MG63 (cell line): ENCODE data around the gene PTPRN2. TPM values are rescaled to one million over a fixed set of nuclear protein-coding genes. Genes with fewer than 3 reads are reported as not detected.

Source experiments
- DNase-seq: peaks from one replicate; pipeline ENCODE4 v3.0.0-alpha.2; 2020
- H3K27me3 ChIP-seq: fragments of 250-450 bp; sonication (Bioruptor Pico); 2 replicates; pipeline ENCODE4 v1.5.1; 2020; ENCODE audit warnings: mild to moderate bottlenecking, moderate library complexity
- H3K36me3 ChIP-seq: fragments of 250-450 bp; sonication (Bioruptor Pico); 2 replicates; pipeline ENCODE4 v1.5.1; 2020; ENCODE audit warnings: mild to moderate bottlenecking, moderate library complexity
- H3K4me3 ChIP-seq: fragments of 250-450 bp; sonication (Bioruptor Pico); 2 replicates; pipeline ENCODE4 v1.5.1; 2020; ENCODE audit warnings: mild to moderate bottlenecking, moderate library complexity
- H3K9me3 ChIP-seq: fragments of 250-450 bp; sonication (Bioruptor Pico); 2 replicates; pipeline ENCODE4 v1.5.1; 2020; ENCODE audit warnings: mild to moderate bottlenecking, moderate library complexity
- total RNA-seq: library from RNA; depleted of rRNA; stranded (reverse); fragments of >200 nt; shearing (Covaris generic); gene quantifications from 2 replicates; pipeline ENCODE4 v1.2.3, GENCODE V29; 2014; ENCODE audit warnings: low replicate concordance

The PTPRN2 gene
- total RNA-seq, 1 experiment from 2014 or later = 0.16 TPM

DNA sequence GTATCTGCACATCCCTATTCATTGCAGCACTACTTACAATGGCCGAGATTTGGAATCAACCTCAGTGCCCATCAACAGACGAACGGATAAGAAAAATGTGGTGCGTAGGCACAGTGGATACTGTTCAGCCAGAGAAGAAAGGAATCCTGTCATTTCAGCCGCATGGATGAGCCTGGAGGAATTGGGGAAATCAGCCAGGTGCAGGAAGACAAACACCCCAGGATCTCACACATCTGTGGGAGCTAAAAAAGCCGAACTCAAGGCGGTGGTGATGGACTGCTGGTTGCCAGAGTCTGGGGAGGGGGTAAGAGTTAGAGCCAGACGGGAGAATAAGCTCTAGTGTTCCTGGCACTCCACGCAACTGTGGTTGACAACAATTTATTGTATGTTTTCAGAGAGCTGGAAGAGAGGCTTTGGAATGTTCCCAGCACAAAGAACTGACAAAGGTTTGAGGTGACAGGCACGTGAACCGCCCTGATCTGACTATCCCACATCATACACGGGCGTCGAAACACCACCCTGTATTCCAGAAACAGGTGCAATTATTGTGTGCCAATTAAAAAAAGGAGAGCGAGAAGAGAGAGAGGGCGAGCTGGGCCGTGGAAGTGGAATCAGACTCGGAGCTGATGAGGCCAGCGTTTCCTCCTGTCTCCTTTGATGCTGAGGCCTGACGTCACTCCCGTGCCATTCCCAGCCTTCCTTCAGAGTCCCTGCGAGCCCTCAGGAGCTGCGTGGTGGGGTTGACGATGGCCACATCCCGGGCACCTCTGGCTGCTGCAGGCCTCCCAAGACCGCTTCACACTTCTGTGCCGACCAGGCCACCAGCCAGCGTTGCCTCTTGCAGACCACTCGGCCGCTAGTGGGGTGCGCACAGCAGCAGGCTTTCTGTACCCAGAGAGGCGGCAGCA, 1061.4 kb downstream of the PTPRN2 start:
- no peak for DNase-seq
- H3K9me3 ChIP-seq = no peaks in the 10 kb centered on the region
- H3K4me3 ChIP-seq = no peak overlapping the region
- no peaks in the 10 kb centered on the region for H3K36me3 ChIP-seq
- no peaks in the 10 kb centered on the region for H3K27me3 ChIP-seq

DNA sequence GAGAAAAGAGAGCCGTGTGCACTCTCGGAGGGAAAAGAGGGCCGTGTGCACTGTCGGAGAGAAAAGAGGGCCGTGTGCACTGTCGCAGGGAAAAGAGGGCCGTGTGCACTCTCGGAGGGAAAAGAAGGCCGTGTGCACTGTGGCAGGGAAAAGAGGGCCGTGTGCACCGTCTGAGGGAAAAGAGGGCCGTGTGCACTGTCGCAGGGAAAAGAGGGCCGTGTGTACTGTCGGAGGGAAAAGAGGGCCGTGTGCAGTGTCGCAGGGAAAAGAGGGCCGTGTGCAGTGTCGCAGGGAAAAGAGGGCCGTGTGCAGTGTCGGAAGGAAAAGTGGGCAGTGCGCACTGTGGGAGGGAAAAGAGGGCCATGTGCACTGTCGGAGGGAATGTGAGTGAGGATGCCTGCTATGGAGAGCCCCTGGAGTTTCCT, 1062.1 kb downstream of the PTPRN2 start:
- H3K9me3 ChIP-seq = no peaks in the 10 kb centered on the region
- no peaks in the 10 kb centered on the region for H3K27me3 ChIP-seq
- DNase-seq = no peak
- H3K36me3 ChIP-seq = no peaks in the 10 kb centered on the region
- H3K4me3 ChIP-seq = no peak overlapping the region

DNA sequence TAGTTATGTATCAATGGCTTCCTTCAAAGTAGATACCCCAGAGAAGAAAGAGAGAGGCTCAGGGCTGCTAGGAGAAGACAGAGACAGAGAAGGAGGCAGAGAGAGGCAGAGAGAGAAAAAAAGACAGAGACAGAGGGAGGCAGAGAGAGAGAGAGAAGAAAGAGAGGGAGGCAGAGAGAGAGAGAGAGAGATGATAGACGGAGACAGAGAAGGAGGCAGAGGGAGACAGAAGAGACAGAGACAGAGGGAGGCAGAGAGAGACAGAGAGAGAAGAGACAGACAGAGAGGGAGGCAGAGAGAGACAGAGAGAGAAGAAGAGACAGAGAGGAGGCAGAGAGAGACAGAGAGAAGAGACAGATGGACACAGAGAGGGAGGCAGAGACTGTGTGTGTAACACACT, 1062.9 kb downstream of the PTPRN2 start:
- Histone ChIP-seq H3K27me3 (no peaks in the 10 kb centered on the region), H3K36me3 (no peaks in the 10 kb centered on the region), H3K9me3 (no peaks in the 10 kb centered on the region), H3K4me3 (no peak overlapping the region)
- no peak for DNase-seq

DNA sequence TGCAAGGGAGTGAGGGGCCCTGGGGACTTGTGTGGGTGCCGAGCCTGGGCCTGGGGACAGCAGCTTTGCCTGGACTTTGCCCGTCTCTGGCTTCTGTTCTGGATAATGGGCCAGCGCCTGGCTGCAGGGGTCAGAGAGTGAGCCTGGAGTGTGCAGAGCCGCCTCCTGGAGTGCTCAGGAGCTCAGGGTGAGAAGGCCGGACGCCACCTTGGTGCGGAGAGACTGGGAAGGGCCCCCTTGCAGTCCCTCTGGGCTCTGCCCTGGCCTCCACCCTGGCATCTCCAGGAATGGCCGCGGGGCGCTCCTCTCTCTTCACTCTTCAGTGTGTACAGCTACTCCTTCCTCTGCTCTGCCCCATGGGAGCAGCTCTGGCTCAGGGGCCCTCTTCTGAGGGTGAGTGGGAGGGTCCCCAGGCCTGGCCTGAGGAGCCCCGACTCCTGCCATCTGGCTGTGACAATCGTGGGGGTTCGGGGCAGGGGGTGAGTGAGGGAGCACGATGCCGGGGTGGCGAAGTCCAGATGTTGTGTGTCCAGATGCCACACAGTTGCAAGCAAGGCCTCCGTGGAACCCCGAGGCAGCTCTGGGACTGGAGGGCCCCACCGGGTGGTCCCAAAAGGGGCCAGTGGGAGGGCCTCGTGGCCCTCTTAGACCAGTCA, 1063.7 kb downstream of the PTPRN2 start:
- Histone ChIP-seq H3K4me3 (no peak overlapping the region), H3K36me3 (no peaks in the 10 kb centered on the region), H3K27me3 (no peaks in the 10 kb centered on the region), H3K9me3 (no peaks in the 10 kb centered on the region)
- no peak for DNase-seq

DNA sequence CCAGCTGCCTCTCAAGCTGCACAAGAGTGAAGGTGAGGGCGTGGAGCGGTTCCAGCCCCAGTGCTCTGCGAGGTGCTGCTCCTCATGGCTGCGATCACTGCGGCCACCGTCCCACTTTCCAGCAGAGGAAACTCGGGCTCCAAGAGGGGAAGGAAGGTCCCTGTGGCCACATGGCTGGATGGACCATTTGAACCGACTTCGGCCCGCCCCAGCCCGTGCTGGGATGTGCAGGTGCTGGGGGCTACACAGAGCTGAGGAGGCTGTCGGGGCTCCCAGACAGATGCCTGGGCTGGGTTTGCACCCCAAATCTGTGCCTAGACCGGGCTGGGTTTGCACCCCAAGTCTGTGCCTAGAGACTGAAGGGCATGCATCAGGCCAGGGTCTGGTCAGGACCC, 1064.3 kb downstream of the PTPRN2 start:
- H3K9me3 ChIP-seq = no peaks in the 10 kb centered on the region
- H3K36me3 ChIP-seq = no peaks in the 10 kb centered on the region

DNA sequence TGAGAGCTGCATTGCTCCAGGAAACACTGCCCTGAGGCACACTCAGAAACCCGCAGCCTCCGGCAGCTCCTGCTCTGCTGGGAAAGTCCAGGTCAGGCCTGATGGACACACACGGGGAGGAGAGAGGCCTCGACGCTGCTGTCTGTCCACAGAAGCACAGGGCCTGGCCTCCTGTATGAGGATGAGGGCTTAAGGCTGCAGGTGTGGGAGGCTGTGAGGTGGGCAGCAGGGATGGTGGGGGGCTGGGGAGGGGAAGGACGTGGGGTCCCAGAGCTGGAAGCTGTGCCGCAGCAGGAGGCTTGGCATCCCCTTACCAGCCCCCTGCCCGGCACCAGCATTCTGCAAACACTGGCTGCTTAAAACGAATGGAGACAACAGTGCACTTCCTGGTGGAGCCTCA, 1064.7 kb downstream of the PTPRN2 start:
- Histone ChIP-seq H3K4me3 (no peak overlapping the region), H3K36me3 (no peaks in the 10 kb centered on the region), H3K9me3 (no peaks in the 10 kb centered on the region)

More for the DNA sequence above, 1064.3 kb downstream of the PTPRN2 start:
- Histone ChIP-seq H3K4me3 (no peak overlapping the region), H3K27me3 (no peaks in the 10 kb centered on the region)
- no peak for DNase-seq

DNA sequence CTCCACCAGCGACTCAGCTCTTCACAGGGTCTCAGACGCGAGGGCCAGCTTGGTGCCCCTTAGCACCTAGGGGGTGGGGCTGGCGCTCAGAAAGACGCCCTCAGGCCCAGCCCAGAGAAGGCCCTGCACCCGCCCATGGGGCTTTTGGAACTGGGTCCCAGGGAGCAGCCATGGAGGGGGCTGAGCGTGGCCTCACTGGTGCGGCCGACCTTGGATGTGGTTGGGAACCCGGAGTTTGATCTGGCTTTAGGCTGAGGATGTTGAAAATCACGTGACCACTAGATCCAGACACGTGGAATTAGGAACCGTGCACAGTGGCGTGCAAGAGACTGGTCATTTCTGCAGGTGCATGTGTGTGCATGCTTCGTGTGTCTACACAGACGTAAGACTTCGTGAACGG, 1065.4 kb downstream of the PTPRN2 start:
- DNase-seq = no peak
- no peaks in the 10 kb centered on the region for H3K27me3 ChIP-seq

More for the DNA sequence above, 1064.7 kb downstream of the PTPRN2 start:
- no peaks in the 10 kb centered on the region for H3K27me3 ChIP-seq
- no peak for DNase-seq

DNA sequence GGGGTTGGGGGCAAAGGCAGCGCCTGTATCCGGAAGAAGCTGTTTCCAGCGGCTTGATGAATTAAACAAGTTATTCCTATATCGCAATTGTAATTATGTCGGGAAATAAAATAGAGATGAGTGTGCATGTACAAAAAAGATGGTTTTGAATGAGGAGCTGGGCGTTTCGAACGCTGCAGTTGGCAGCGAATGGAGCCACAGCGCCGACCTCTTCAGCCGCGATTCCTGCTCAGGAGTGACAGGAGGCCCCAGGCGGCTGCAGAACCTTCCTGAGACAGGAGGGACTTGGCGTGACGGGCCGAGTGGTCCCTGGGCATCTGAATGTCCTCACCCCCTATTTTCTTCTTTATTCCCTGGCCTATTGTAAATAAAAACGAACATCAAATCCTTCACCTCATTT, 1065.9 kb downstream of the PTPRN2 start:
- no peak for DNase-seq
- Histone ChIP-seq H3K27me3 (no peaks in the 10 kb centered on the region), H3K4me3 (no peak overlapping the region), H3K36me3 (no peaks in the 10 kb centered on the region), H3K9me3 (no peaks in the 10 kb centered on the region)

More for the DNA sequence above, 1065.4 kb downstream of the PTPRN2 start:
- no peaks in the 10 kb centered on the region for H3K36me3 ChIP-seq
- no peaks in the 10 kb centered on the region for H3K9me3 ChIP-seq
- no peak overlapping the region for H3K4me3 ChIP-seq

DNA sequence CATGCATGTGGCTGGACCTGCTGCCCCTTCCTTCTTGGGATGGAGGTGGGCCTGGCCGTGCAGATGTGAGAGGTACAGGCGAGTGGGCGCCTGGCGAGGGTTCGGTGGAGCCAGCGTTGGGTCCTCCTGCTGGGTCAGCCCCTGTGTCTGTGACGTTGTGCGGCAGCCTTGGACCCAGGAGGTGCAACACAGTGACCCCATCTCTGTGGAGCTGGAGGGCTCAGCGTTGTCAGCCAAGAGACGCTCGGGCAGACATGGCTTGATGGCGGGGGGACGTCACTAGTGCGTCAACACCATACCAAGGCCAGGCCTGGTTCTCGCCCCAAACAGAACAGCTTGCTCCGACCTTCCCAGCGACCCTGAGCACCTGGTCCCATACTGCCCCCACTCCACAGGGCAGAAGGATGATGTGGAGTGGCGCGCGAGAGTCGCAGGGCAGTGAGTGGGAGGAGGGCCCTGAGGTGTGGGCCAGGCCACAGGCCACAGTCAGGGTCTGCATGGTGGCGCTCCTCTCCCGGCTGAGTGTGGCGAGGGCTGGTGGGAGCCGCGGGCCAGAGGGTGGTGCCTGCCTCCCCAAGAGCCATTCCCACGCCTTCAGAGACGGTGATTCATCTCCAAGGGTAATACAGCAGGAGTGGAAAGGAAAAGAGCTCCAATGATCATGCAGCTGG, 1066.4 kb downstream of the PTPRN2 start:
- Histone ChIP-seq H3K27me3 (no peaks in the 10 kb centered on the region), H3K36me3 (no peaks in the 10 kb centered on the region), H3K4me3 (no peak overlapping the region), H3K9me3 (no peaks in the 10 kb centered on the region)
- no peak for DNase-seq

DNA sequence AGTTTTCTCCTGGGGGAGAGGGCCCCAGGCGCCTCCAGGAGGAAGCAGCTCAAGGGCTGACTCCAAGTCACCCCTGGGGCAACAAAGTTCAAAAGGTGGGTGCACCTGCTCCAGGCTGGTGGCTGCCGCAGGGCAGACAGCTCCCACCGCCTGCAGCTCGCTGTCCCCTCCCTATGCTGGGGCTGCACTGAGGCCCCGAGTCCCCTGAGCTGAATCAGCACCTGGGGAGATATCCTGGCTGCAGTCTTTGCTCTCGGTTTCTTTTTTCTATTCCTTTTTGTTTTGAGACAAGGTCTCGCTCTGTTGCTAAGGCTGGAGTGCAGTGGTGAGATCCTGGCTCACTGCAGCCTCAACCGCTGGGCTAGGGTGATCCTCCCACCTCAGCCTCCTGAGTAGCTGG, 1067.4 kb downstream of the PTPRN2 start:
- no peaks in the 10 kb centered on the region for H3K9me3 ChIP-seq
- DNase-seq = no peak
- H3K27me3 ChIP-seq = no peaks in the 10 kb centered on the region

DNA sequence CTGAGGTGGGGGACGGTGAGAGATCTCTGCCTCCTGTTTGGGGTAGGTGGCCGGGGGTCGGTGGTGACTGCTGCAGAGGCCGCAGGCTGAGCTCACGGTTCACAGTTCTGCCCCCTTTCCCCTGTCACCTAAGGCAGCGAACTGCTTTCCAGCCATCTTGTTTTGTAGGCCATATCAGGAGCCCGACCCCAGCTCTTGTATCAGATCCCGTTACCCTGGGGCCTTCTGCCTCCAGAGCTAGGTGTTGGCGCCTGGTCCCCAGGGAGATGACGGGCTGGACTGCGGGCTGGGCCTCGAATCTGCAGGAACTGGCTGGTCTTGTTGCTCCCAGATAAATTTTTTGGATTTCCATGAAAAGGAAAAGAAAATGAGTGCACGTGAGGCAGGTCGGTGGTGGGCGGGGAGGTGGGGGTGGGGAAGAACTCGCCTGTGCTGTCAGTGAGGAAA, 1067.8 kb downstream of the PTPRN2 start:
- no peak for DNase-seq
- Histone ChIP-seq H3K4me3 (no peak overlapping the region), H3K27me3 (no peaks in the 10 kb centered on the region), H3K9me3 (no peaks in the 10 kb centered on the region), H3K36me3 (no peaks in the 10 kb centered on the region)

More for the DNA sequence above, 1067.4 kb downstream of the PTPRN2 start:
- no peaks in the 10 kb centered on the region for H3K36me3 ChIP-seq
- no peak overlapping the region for H3K4me3 ChIP-seq

DNA sequence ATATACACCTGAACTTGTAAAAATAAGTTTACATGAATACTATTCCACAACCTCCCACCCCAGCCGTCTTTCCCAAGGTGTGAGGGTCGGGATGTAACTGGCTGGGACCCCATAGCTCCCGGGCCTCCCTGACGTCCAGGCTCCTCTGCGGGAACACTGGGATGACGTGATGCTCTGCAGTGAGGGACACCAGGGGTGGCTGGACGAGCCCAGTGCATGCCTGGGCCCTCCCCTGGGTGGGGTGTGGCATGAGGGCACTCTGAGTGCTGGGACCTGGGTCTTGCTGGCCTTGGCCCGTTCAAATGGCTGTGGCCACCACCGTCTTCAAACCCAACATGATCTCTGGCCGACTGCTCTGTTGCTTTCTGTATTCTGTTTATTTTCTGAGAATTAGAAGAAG, 1068.4 kb downstream of the PTPRN2 start:
- Histone ChIP-seq H3K9me3 (no peaks in the 10 kb centered on the region), H3K36me3 (no peaks in the 10 kb centered on the region), H3K4me3 (no peak overlapping the region), H3K27me3 (no peaks in the 10 kb centered on the region)
- DNase-seq = no peak

DNA sequence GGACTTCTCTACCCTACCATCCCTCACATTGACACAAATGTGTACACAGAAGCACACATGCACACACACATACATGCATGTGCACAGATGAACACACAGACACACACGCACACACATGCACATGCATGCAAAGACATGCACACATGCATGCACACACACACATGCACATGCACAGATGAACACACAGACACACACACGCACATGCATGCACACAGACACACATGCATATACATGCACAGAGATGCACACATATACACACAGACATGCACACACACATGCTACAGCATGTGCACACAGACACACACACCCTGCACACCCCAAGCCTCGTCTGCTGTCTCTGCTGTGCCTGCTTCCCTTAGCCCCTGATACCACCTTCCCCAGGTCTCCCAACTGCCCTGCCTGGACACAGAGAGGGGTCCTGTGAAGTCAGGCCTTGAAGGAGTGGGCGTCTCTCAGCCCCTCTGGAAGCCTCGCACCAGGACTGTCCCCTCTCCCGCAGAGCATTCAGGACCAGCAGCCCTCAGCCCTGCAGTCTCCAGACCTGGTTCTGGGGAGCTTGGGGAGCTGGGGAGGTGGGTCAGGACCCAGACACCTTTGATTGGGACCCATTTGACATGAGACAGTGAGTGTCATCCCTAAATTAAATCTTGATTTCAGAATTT, 1069.0 kb downstream of the PTPRN2 start:
- H3K27me3 ChIP-seq = no peaks in the 10 kb centered on the region
- H3K4me3 ChIP-seq = no peak overlapping the region
- H3K9me3 ChIP-seq = no peaks in the 10 kb centered on the region
- H3K36me3 ChIP-seq = no peaks in the 10 kb centered on the region
- DNase-seq = no peak

DNA sequence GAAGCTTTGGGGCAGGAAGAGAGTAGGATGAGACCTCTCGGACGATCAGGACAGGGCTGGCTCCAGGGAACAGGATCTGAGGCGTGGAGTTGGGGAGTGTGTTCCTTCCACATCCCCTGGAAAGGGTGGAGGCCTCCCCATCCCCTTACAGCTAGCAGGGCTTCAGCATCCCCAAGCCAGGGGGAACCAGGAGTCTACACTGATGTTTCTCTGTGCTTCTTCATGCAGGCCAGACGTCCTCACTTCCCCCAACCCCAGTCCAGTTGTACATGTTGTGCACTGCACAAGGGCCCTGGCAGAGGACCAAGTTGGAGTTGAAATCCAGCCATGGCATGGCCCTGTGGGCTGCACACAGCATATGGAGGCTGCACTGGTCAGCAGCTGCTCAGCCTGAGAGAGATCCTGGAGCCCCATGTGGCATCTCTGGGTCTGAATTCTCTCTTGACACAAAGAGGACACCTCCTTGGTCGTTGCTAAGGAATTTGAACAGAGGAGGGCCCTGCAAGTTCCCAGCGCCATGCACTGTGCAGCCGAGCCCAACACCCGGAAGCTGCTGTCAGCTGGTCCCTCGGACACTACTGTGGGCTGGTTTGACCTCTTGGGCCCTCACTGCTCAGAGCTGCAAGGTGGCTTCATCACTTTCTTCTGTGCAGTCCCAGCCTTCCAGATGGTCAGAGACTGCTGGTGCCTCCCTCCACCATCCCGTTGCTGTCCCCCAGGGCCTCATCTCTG, 1069.7 kb downstream of the PTPRN2 start:
- H3K36me3 ChIP-seq = no peaks in the 10 kb centered on the region
- DNase-seq = no peak
- no peak overlapping the region for H3K4me3 ChIP-seq
- H3K27me3 ChIP-seq = no peaks in the 10 kb centered on the region
- no peaks in the 10 kb centered on the region for H3K9me3 ChIP-seq

DNA sequence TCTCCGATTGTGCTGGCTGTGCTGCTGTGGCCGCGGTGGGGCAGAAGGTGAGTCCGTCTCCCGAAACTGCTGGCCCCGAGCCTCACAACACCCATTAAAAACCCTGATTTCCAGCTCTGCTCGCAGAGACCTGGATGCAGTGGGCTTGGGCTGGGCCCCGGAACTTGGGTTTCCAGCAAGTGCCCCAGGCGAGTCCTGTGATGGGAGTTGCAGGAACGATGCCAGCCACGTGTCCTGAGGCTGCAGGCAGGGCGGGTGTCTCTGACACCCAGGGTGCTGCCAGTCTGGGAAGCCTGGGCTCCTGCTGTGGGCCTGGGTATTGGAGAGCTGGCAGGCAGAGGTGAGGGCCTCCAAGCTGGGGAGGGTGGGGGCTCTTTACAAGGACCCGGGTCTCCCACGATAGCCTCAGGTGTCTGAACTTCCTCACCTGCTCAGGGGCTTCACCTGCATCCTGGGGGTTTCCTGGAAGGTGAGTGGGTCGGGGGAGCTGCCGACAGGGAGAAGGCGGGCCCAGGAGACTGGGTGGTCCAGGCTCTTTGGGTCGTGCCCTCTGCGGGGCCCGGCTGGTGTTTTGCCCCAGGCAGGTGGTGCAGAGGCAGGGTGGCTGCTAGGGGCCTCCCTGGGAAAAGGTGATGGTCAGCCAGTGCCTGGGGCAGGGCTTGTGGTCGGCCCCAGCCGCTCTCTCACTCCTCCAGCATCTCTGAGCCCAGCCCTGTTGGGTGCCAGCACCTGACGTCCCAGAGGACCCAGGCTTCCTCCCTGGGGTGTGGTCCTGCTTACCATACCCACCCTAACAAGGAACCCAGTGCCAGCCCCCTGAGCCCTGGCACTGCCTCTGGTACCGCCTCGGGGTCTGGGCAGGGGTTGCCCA, 1070.5 kb downstream of the PTPRN2 start:
- no peak for DNase-seq
- no peaks in the 10 kb centered on the region for H3K9me3 ChIP-seq
- H3K27me3 ChIP-seq = no peaks in the 10 kb centered on the region
- H3K4me3 ChIP-seq = no peak overlapping the region
- no peaks in the 10 kb centered on the region for H3K36me3 ChIP-seq
